Chondrocyte (in vitro differentiated cells): ENCODE results near the gene ALDH16A1. TPM values are rescaled to one million over a fixed set of nuclear protein-coding genes. Genes with fewer than 3 reads are reported as not detected.

Experiments
- DNase-seq: peaks from one replicate; pipeline ENCODE4 v3.0.0; 2021; ENCODE audit warnings: mixed read lengths, low spot score
- H3K27ac Mint-ChIP-seq: one replicate; pipeline ENCODE4 v1.8.0; 2021; ENCODE audit warnings: mild to moderate bottlenecking, moderate library complexity, mixed read lengths; ENCODE audit not compliant: unreplicated experiment
- H3K27me3 Mint-ChIP-seq: 2 replicates; pipeline ENCODE4 v1.8.0; 2021; ENCODE audit warnings: low read depth, mixed read lengths
- H3K36me3 Mint-ChIP-seq: 2 replicates; pipeline ENCODE4 v1.8.0; 2021; ENCODE audit warnings: low read depth, mixed read lengths
- H3K4me1 Mint-ChIP-seq: 2 replicates; pipeline ENCODE4 v1.8.0; 2021; ENCODE audit warnings: low read depth, mild to moderate bottlenecking, mixed read lengths
- H3K4me3 Mint-ChIP-seq: one replicate; pipeline ENCODE4 v1.8.0; 2021; ENCODE audit warnings: mild to moderate bottlenecking, moderate library complexity, mixed read lengths; ENCODE audit not compliant: unreplicated experiment
- H3K9me3 Mint-ChIP-seq: 2 replicates; pipeline ENCODE4 v1.8.0; 2021; ENCODE audit warnings: low read depth, mixed read lengths
- CTCF ChIP-seq: fragments of 200-600 bp; sonication (generic); IDR thresholded peaks from 2 replicates; pipeline ENCODE4 v1.5.0; 2021; ENCODE audit warnings: antibody characterized with exemption, mild to moderate bottlenecking, moderate library complexity
- total RNA-seq: library from RNA; stranded (reverse); gene quantifications from 3 replicates; pipeline ENCODE4 v1.2.1, GENCODE V29; 2021

ALDH16A1 gene
- total RNA-seq, 1 donor from 2014 or later = 23.2 TPM

DNA sequence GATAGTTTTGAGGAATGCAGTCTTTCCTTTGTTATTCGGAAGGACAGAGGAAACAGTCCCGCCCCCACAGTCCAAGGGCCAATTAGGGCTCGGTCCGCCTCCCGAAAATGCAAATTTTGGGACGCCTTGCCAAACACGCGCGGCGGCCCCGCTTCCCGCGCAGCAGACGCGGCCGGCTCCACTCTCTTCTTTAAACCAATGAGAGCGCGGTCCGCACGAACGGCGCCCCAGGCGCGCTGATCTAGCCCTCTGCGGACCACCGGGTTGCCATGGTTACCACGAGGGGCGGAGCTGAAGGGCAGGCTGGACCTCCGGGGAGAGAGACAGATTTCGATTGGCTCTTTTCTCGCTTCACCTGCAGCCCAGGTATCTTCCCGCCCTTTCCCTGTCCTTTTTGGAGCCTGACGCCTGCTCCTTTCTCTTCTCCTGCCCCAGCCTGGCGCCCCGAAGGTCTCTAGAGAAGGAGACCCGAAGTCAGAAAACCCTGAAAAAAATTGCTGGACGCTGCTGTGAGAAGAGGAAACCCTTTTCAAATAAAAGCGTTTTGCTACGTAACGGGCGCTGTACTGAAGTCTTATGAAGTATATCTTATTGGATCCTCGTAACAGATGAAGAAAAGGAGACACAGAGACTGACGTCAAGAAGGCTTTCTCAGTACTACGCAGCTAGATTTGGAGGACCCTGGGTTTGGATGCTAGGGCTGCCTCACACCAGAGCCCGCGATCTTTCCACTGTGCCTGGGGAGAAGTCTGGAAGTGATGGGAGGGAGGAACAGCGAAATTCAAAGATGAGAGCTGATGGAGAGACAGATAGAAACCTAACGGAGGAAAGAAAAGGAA lies 31.8 kb upstream of the ALDH16A1 start:
- Mint-ChIP-seq H3K4me1 (peaks cover 20% of the 10 kb centered on the region), H3K36me3 (peaks cover 7% of the 10 kb centered on the region), H3K27me3 (peaks cover 78% of the 10 kb centered on the region), H3K9me3 (no peaks in the 10 kb centered on the region), H3K27ac (no peak overlapping the region), H3K4me3 (peak overlapping the region; percentile 38)
- DNase-seq = no peak
- no peak for TF ChIP-seq CTCF

DNA sequence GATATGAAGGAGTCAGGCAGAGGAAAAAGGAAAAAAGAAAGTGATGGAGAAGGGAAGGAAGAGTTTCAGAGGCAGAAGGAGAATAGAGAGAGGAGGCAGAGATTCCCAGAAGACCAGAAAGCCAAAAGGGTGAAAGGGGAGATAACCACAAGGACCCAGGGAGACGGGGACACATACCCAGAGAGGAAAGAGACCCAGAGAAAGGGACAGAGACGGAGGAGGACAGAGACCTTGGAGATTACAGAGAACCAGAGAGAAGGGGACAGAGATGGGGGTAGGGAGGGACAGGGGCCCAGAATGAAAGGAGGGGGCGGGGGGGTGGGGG lies 31.2 kb upstream of the ALDH16A1 start:
- no peak for DNase-seq
- H3K27ac Mint-ChIP-seq = no peak overlapping the region
- H3K4me3 Mint-ChIP-seq = no peak overlapping the region
- peaks cover 20% of the 10 kb centered on the region for H3K4me1 Mint-ChIP-seq
- H3K36me3 Mint-ChIP-seq = peaks cover 8% of the 10 kb centered on the region
- TF ChIP-seq CTCF = no peak
- peaks cover 84% of the 10 kb centered on the region for H3K27me3 Mint-ChIP-seq
- H3K9me3 Mint-ChIP-seq = no peaks in the 10 kb centered on the region

- Mint-ChIP-seq H3K27ac (no peak overlapping the region), H3K4me1 (peaks cover 20% of the 10 kb centered on the region), H3K4me3 (peak overlapping the region; percentile 51), H3K9me3 (no peaks in the 10 kb centered on the region), H3K27me3 (peaks cover 87% of the 10 kb centered on the region), H3K36me3 (peaks cover 8% of the 10 kb centered on the region)
- TF ChIP-seq CTCF = peak; percentile 73
- no peak for DNase-seq
Measured at GRCh38 chr19:49422407-49423070, 30.5 kb upstream of the ALDH16A1 start.

- Mint-ChIP-seq H3K36me3 (peaks cover 8% of the 10 kb centered on the region), H3K27me3 (peaks cover 86% of the 10 kb centered on the region), H3K9me3 (no peaks in the 10 kb centered on the region), H3K4me1 (peaks cover 26% of the 10 kb centered on the region), H3K4me3 (peak within 1 kb of the TSS; percentile 51), H3K27ac (no peak within 1 kb of the TSS)
- no peak for TF ChIP-seq CTCF
- DNase-seq = no peak
Measured at GRCh38 chr19:49423071-49423984, 29.7 kb upstream of the ALDH16A1 start, which contains the start of gene PTH2. Gene PTH2, minus strand, starts transcription at chr19:49423441. Its CDS starts 102 bp downstream, at chr19:49423339.

GRCh38 chr19:49423985-49424303 lies 29.1 kb upstream of the ALDH16A1 start:
- no peak for TF ChIP-seq CTCF
- peaks cover 86% of the 10 kb centered on the region for H3K27me3 Mint-ChIP-seq
- no peak overlapping the region for H3K4me3 Mint-ChIP-seq
- DNase-seq = no peak
- peaks cover 31% of the 10 kb centered on the region for H3K4me1 Mint-ChIP-seq
- H3K9me3 Mint-ChIP-seq = no peaks in the 10 kb centered on the region
- H3K36me3 Mint-ChIP-seq = peaks cover 8% of the 10 kb centered on the region
- no peak overlapping the region for H3K27ac Mint-ChIP-seq
